Effector CD4-positive, alpha-beta T cell (primary cell): ENCODE measurements around the gene PIK3CB.
A peak's percentile ranks its signal among the peaks of the same experiment; 100 is the strongest.
"Not testable (repeated sequence)": the region's sequence is repeated elsewhere in the genome, so short reads cannot be mapped to it uniquely, and the experiment has no call there.

Experiments used
- DNase-seq: peaks from one replicate; pipeline ENCODE4 v3.0.0-alpha.2; 2020
- total RNA-seq: gene quantifications from one replicate; lab custom pipeline; 2026; lab: John Stamatoyannopoulos, UW

Gene PIK3CB
- 23.3 reads per million, percentile 50 among the genes with 10 or more reads in this experiment for total RNA-seq

GRCh38 chr3:138834596-138835396 is at the start of gene PIK3CB:
PIK3CB (minus strand) TSS chr3:138834928; CDS start chr3:138759343, 75,585 bp downstream.
- peak; percentile 77 for DNase-seq

GRCh38 chr3:138881233-138881632 is 46.5 kb upstream of the PIK3CB start:
- DNase-seq: no peak

DNA sequence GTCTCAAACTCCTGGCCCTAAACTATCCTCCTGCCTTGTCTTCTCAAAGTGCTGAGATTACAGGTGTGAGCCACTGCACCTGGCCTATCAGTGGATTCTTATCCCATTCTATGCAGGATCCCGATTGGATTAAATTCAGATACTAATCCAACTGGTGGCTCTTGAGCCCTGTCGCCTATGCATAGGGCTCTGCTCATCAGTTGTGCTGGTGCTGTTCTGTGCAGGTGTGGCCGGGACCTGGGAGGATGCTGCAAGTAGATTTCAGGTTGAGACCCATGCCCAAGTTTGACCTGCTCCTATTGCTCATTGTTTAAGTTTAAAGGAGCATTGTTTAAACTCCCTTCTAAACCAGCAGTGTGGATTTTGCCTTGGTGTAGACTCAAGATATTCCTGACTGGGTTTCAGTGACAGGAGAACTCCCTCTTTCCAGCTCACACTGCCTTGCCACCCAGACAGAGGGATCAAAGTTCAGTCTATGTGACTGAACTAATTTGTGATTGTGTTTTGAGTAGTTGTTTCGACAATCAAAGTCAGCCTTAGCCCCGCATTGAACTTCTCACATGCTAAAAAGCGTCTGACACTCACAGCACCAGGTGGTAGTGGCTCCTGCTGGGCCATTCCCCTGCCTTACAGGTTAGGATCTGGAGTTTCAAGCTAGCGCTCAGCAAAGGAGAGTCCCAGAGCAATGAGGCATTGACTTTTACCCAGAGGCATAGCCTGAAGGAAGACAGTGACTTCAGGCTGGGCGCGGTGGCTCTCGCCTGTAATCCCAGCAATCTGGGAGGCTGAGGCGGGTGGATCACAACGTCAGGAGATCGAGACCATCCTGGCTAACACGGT is 45.0 kb upstream of the PIK3CB start:
- no peak for DNase-seq

DNA sequence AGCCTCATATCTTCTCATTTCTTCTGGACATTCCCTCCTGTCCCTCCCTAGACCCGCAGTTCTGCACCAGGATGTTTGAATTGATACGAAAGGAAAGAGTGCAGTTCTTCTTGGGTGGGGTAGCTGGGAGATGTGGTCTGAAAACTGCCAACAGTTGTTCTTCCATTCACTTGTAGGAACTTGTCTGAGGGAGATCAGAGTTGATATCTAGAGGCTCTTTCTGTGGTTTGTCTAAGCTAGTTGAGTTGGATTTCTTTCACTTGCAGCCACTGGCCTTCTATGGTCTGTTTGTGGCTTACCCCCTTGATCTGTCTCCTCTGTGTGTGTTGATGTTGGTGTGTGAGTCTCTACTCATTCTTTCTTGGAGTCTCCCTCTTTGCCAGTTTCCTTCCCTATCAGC is 42.5 kb upstream of the PIK3CB start:
- DNase-seq: no peak

DNA sequence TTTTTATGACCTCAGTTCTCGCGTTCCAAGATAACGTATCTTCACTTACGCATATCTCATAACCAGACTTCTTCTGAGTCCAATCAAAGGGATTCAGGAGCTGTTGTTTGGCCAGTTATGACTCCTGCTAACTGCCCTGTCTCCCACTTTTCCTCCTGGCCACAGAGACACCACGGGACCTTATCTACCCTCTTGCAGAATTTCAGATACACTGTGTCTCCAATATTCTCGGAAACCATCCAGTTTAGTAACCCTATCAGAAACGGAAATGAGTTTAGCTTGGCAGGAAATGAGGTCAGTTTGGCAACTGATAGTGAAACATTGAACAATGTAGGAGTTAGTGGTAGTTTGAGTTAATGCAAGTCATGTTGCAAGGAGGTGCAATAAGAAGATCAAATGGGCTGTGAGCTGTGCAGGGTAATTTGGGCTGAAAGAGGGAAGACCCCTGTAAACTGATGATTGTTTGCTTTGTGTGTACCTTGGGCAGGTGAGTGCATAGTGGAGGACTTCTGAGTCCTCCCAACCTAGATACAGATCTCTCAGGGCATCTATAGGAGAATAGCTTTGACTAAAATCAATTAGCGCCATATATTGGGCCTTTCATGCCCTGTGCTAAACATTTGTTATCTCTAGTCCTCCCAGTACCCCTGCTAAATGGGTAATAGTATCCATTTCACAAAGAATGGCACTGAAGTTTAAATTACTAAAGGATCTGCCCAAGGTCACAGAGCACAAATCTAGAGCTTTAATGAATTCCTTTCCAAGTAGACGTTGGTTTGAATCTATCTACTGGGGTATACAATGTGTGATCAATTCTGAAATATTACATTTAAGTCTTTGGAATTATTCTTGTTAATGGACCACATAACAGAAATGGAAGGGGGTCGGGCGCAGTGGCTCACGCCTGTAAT is 41.3 kb upstream of the PIK3CB start:
- no peak for DNase-seq

DNA sequence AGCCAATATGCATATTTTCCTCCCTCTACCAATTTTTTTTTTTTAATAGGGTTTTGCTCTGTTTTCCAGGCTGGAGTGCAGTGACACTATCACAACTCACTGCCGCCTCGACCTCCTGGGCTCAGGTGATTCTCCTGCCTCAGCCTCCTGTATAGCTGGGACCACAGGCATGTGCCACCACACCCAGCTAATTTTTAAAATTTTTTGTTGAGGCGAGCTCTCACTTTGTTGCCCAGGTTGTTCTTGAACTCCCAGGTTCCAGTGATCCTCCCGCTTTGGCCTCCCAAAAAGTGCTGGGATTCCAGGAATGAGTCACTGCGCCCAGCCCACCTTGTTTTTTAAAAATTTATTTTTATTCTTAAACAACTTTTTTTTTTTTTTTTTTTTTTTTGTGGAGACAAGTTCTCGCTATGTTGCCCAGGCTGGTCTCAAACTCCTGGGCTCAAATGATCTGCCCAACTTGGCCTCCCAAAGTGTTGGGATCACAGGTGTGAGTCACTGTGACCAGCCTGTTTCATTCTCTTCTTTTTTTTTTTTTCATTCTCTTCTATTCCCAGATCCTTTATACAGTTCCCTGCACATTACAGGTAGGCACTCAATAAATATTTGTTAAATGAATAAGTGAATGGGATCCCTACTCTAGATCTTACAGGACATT is 40.5 kb upstream of the PIK3CB start:
- no peak for DNase-seq

DNA sequence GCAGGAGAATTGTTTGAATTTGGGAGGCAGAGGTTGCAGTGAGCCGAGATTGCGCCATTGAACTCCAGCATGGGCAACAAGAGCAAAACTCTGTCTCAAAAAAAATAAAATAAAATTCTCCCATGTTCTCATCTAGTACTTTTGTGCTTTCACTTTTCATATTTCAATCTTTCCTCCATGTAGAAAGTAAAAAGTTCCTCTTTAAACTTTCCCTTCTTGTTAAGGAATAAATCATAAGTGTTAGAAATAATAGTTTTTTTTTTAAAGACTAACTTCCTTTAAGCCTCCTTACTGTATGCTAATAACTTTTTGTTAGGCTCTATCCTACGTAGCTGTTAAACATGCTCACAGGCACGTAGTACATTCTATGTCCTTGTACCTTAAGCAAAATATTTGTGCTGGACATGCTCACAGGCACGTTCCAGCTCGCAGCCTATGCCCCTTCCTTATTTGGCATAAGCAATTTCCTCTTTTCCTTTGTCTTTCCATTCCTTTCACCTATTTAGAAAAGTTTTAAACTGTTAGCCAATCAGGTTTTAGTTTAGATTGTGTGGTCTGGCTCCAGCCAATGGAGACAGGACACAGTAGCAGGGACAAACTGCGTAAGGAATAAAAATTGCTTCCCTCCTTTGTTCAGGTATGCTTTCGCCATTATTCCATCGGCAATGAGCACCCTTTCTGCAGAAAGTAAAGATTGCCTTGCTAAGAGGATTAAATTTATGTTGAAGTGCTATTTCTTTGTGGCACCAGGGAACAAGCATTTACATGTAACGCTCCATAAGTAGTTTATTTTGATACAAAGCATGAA is 38.9 kb upstream of the PIK3CB start:
- no peak for DNase-seq

- no peak for DNase-seq
These were observed 37.9 kb upstream of the PIK3CB start for GRCh38 chr3:138872632-138873031.

GRCh38 chr3:138867996-138868395 is 33.3 kb upstream of the PIK3CB start:
- no peak for DNase-seq

GRCh38 chr3:138863776-138864113 is 29.0 kb upstream of the PIK3CB start:
- no peak for DNase-seq

- no peak for DNase-seq
These were observed 28.4 kb upstream of the PIK3CB start for GRCh38 chr3:138862924-138863775.

DNA sequence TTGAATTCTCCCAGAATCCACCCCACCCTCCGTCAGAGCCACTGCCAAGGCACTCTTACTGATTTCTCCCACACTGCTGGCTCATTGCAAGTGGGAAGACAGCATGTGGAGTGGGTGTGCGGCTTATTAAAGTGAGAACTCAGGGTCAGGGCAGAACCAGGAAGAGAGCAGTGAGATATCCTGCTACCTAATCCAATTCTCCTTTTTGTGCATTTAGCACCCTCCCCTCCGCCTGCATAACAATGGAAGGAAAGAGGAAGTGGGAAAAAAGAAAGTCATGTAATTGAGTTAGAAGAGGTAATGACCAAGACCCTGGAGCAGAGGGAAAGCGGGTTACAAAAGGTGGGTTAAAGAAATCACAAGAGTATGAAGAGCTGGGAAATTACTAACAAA is 27.8 kb upstream of the PIK3CB start:
- DNase-seq: no peak

DNA sequence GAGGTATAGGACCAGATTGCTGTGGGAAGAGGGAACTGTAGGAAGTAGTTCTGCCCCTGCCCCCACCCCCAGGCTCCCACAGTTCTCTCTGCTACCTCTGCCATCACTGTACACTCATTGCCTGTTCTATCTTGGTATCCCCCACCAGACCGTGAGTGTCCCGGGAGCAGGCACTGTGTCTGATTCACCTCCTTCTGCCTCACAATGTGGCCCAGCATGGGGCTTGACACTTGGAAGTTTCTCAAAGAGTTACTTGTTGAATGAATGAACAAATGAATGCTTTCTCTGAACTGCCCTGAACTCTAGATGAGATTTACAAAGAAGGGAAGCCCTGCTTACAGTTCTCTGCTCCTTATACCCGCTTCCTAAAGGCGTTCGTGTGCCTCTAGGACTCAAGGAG is 27.1 kb upstream of the PIK3CB start:
- DNase-seq: no peak

- no peak for DNase-seq
These were observed 22.1 kb upstream of the PIK3CB start for GRCh38 chr3:138856799-138857198.

GRCh38 chr3:138854940-138855339 is 20.2 kb upstream of the PIK3CB start:
- DNase-seq: no peak

DNA sequence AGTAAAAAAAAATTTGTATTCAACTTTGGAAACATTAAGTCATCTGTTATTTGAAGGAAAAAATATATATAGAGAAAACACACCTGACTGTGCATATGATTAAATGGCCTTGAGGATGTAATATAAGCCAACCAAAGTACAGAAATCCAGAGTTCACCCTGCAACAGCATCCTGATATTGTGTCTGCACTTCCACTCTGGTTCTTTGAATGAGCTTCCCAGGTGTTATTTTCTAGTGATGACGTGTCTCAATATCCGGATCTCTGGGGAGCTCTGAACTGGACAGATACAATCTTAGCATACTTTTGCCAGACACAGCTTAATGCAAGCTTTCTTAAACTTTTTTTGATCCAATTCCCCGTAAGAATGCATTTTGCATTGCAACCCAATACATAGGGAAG is 19.5 kb upstream of the PIK3CB start:
- no peak for DNase-seq

GRCh38 chr3:138850151-138850550 is 15.4 kb upstream of the PIK3CB start:
- DNase-seq: no peak

- DNase-seq: no peak
These were observed 14.7 kb upstream of the PIK3CB start for GRCh38 chr3:138849222-138849940.

GRCh38 chr3:138848696-138849095 is 14.0 kb upstream of the PIK3CB start:
- DNase-seq: no peak

- DNase-seq: not testable (repeated sequence)
These were observed 12.1 kb upstream of the PIK3CB start for GRCh38 chr3:138846824-138847223.
